Suprapubic skin (tissue), 4 donors: ENCODE results near the gene EFTUD2. TPM values are rescaled to one million over a fixed set of nuclear protein-coding genes. Genes with fewer than 3 reads are reported as not detected.

Experiments
- DNase-seq, 2 donors: peaks; one replicate each; pipeline ENCODE4 v3.0.0-alpha.2; 2019; ENCODE audit warnings: low spot score in 2 of 2
- H3K27ac ChIP-seq: fragments of 200-600 bp; sonication (generic); one replicate; pipeline ENCODE4 v1.5.1; 2019
- H3K27me3 ChIP-seq: fragments of 200-600 bp; sonication (generic); one replicate; pipeline ENCODE4 v1.5.1; 2019
- H3K36me3 ChIP-seq: fragments of 200-600 bp; sonication (generic); one replicate; pipeline ENCODE4 v1.5.1; 2019
- H3K4me1 ChIP-seq: fragments of 200-600 bp; sonication (generic); one replicate; pipeline ENCODE4 v1.5.1; 2019
- H3K4me3 ChIP-seq: fragments of 200-600 bp; sonication (generic); one replicate; pipeline ENCODE4 v1.5.1; 2019; ENCODE audit warnings: mild to moderate bottlenecking
- H3K9me3 ChIP-seq: fragments of 200-600 bp; sonication (generic); one replicate; pipeline ENCODE4 v1.5.1; 2019
- CTCF ChIP-seq, 2 donors: fragments of 200-600 bp in 1 of 2; fragments of 450-650 bp in 1 of 2; sonication (generic) in 1 of 2; IDR thresholded peaks; one replicate each; pipeline ENCODE4 v1.5.1; 2016 to 2019; ENCODE audit warnings: antibody characterized with exemption in 2 of 2, mild to moderate bottlenecking in 1 of 2, moderate library complexity in 1 of 2
- EP300 ChIP-seq: sonication (generic); formaldehyde crosslinking; IDR thresholded peaks from one replicate; pipeline ENCODE4 v1.6.1; 2017; ENCODE audit warnings: antibody characterized with exemption
- POLR2A ChIP-seq, 2 donors: fragments of 450-650 bp; IDR thresholded peaks; one replicate each; pipeline ENCODE4 v1.6.1; 2017; ENCODE audit warnings: antibody characterized with exemption in 2 of 2, mild to moderate bottlenecking in 2 of 2, moderate library complexity in 2 of 2
- POLR2AphosphoS5 ChIP-seq, 3 donors: sonication (generic); formaldehyde crosslinking; IDR thresholded peaks; one replicate each; pipeline ENCODE4 v1.6.1; 2017; ENCODE audit warnings: antibody characterized with exemption in 3 of 3
- WGBS: methylation state at CpG from one replicate; pipeline ENCODE4 v1.1.5; 2018; 5-methylcytosine and 5-hydroxymethylcytosine counted together
- total RNA-seq, 4 donors: library from RNA; depleted of rRNA; stranded (reverse); fragments of >200 nt; gene quantifications; one replicate each; pipeline ENCODE4 v1.1.0, GENCODE V29; 2016

The EFTUD2 gene
- total RNA-seq, 4 donors from 2014 or later: 46.6 to 114 (median 94.7) TPM

GRCh38 chr17:44840274-44840673 is 59.0 kb downstream of the EFTUD2 start:
- Histone ChIP-seq H3K4me3 (no peak overlapping the region), H3K27me3 (no peaks in the 10 kb centered on the region), H3K4me1 (no peaks in the 10 kb centered on the region), H3K9me3 (no peaks in the 10 kb centered on the region), H3K27ac (no peak overlapping the region), H3K36me3 (no peaks in the 10 kb centered on the region)
- TF ChIP-seq POLR2AphosphoS5 (IDR thresholded peaks at IDR 0.05): no peak
- TF ChIP-seq POLR2A (IDR thresholded peaks at IDR 0.05): no peak
- TF ChIP-seq CTCF (IDR thresholded peaks at IDR 0.05): no peak
- TF ChIP-seq EP300: no peak
- DNase-seq: no peak
- 79% methylated on average over 4 of the region's 4 CpGs for WGBS

- 45% methylated on average over 2 of the region's 2 CpGs for WGBS
- no peak for DNase-seq
Observed at GRCh38 chr17:44837196-44837595, 62.0 kb downstream of the EFTUD2 start.

DNA sequence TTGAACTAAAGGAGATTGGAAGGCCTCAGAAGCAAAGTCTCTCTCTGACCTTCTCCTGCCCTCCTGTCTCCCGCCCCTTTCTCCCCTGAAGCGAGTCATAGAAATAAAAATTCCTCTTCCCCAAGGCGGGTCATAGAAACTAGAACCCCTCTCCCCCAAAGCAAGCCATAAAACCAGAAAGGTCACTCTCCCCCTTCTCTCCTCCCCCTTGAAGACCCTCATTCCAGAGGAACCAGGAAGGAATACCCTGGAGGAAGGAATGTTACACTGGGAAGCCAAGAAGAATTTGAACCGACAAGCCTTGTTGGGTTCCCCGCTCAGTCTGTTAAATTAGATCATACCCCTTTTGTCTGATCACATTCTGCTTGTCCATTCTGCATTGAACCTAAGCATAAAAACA is 66.4 kb downstream of the EFTUD2 start:
- no peak for DNase-seq
- peaks cover 66% of the 10 kb centered on the region for H3K27me3 ChIP-seq
- H3K9me3 ChIP-seq: no peaks in the 10 kb centered on the region
- peaks cover 17% of the 10 kb centered on the region for H3K4me1 ChIP-seq
- no peak overlapping the region for H3K27ac ChIP-seq
- H3K4me3 ChIP-seq: no peak overlapping the region
- 68% methylated on average over 5 of the region's 5 CpGs for WGBS
- TF ChIP-seq POLR2AphosphoS5 (IDR thresholded peaks at IDR 0.05) (no peak), CTCF (IDR thresholded peaks at IDR 0.05) (no peak), POLR2A (IDR thresholded peaks at IDR 0.05) (no peak), EP300 (no peak)
- no peaks in the 10 kb centered on the region for H3K36me3 ChIP-seq

More at GRCh38 chr17:44837196-44837595, 62.0 kb downstream of the EFTUD2 start:
- H3K4me1 ChIP-seq: no peaks in the 10 kb centered on the region
- no peak for TF ChIP-seq POLR2A (IDR thresholded peaks at IDR 0.05)
- no peak for TF ChIP-seq POLR2AphosphoS5 (IDR thresholded peaks at IDR 0.05)
- no peak for TF ChIP-seq CTCF (IDR thresholded peaks at IDR 0.05)
- no peak for TF ChIP-seq EP300
- no peak overlapping the region for H3K27ac ChIP-seq
- H3K36me3 ChIP-seq: no peaks in the 10 kb centered on the region
- no peaks in the 10 kb centered on the region for H3K9me3 ChIP-seq
- H3K27me3 ChIP-seq: peaks cover 23% of the 10 kb centered on the region
- H3K4me3 ChIP-seq: no peak overlapping the region

- TF ChIP-seq CTCF (IDR thresholded peaks at IDR 0.05) (no peak), POLR2AphosphoS5 (IDR thresholded peaks at IDR 0.05) (no peak), POLR2A (IDR thresholded peaks at IDR 0.05) (no peak), EP300 (no peak)
- H3K27me3 ChIP-seq: peaks cover 80% of the 10 kb centered on the region
- H3K4me3 ChIP-seq: no peak overlapping the region
- H3K4me1 ChIP-seq: peaks cover 17% of the 10 kb centered on the region
- DNase-seq: no peak
- WGBS: 89% methylated on average over 12 of the region's 12 CpGs
- no peaks in the 10 kb centered on the region for H3K36me3 ChIP-seq
- no peaks in the 10 kb centered on the region for H3K9me3 ChIP-seq
- H3K27ac ChIP-seq: no peak overlapping the region
Observed at GRCh38 chr17:44831371-44831770, 67.9 kb downstream of the EFTUD2 start.

DNA sequence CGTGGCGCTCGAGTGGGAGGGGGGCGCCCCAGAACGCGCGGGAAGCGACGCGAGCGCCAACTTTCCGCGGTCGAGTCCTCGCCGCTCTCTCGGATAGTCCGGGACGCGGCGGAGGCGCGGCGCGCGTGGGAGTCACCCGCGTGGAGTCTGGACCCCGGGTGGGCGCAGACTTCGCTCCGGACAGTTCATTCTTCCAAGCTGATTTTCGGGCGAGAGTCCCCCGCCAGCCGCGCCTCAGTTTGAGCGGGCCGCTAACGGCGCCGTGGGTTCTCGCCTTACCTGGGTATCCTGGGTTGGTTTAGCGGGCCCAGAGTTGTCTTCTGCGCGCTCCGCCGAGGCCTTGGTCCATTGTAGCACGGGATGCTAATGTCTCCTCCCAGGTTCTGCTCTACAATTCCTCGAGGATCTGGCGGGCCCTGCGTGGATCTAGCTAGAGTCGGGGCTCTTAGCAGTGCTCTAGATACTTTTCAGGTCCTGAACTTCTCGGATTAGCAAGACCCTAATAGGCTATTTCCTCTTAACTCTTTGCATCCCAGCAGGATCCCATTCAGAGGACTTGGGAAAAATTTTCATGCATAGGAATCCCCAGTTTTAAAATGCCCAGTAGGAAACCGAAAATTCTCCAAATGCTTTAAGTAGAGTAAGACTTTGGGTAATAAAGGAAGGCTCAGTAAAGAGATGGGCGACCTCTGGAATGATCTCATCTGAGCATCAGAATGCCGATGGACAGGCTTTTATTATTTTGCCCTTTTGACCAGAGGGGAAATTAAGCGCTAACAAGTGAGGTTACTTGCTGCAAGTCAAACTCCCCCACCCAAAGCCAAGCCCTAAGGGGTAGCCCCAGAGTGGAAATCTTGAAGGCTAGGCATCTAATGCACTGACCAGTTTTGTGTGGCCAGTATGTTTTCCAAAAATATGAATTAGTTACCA is 68.6 kb downstream of the EFTUD2 start:
- TF ChIP-seq POLR2A (IDR thresholded peaks at IDR 0.05): no peak
- no peak for TF ChIP-seq EP300
- no peak for TF ChIP-seq CTCF (IDR thresholded peaks at IDR 0.05)
- no peak for TF ChIP-seq POLR2AphosphoS5 (IDR thresholded peaks at IDR 0.05)
- Histone ChIP-seq H3K27me3 (peaks cover 88% of the 10 kb centered on the region), H3K9me3 (no peaks in the 10 kb centered on the region), H3K4me3 (peak overlapping the region; percentile 58), H3K27ac (no peak overlapping the region), H3K36me3 (no peaks in the 10 kb centered on the region), H3K4me1 (peaks cover 17% of the 10 kb centered on the region)
- 23% methylated on average over 15 of the region's 58 CpGs for WGBS
- no peak for DNase-seq
